ENCODE measurements around the gene FMO3. TPM values are rescaled to one million over a fixed set of nuclear protein-coding genes. Genes with fewer than 3 reads are reported as not detected.

Gene FMO3
- total and polyA plus RNA-seq, 10 donors = 0.20 to 1.0 (median 0.64) TPM; not detected in 5

GRCh38 chr1:171084091-171084490 is 6.6 kb upstream of the FMO3 start:
- H3K27ac ChIP-seq = no peak overlapping the region
- no peak for TF ChIP-seq POLR2A (IDR thresholded peaks at IDR 0.05)
- no peak for TF ChIP-seq POLR2AphosphoS5 (IDR thresholded peaks at IDR 0.05)

GRCh38 chr1:171084870-171085269 is 5.8 kb upstream of the FMO3 start:
- 78 to 87% (median 80%) methylated on average over 2 of the region's 2 CpGs for WGBS, 5 donors
- H3K4me1 ChIP-seq = no peaks in the 10 kb centered on the region

More at GRCh38 chr1:171084091-171084490, 6.6 kb upstream of the FMO3 start:
- Histone ChIP-seq H3K4me1 (no peaks in the 10 kb centered on the region), H3K27me3 (replicated peaks in 1 of 7) (no peaks in the 10 kb centered on the region), H3K36me3 (no peaks in the 10 kb centered on the region), H3K9me3 (no peaks in the 10 kb centered on the region), H3K4me3 (no peak overlapping the region)
- no peak for DNase-seq
- intact Hi-C loops (cut with DNase I; ENCODE audit: low total_unique reads) = loop anchor here (10.0 kb wide), 1 partner anchor 121 kb away; no protein-coding TSS in a partner anchor

GRCh38 chr1:171087896-171088295 is 2.8 kb upstream of the FMO3 start:
- no peak for TF ChIP-seq POLR2AphosphoS5 (IDR thresholded peaks at IDR 0.05)
- no peak for TF ChIP-seq CTCF (IDR thresholded peaks at IDR 0.05 in 8 of 11, conservative IDR thresholded peaks at IDR 0.05 in 3 of 11)
- no peak for TF ChIP-seq POLR2A (IDR thresholded peaks at IDR 0.05)
- intact Hi-C loops (cut with DNase I; ENCODE audit: low total_unique reads) = loop anchor here (10.0 kb wide), 1 partner anchor 117 kb away; no protein-coding TSS in a partner anchor
- H3K4me1 ChIP-seq = no peaks in the 10 kb centered on the region
- no peaks in the 10 kb centered on the region for H3K36me3 ChIP-seq
- no peak overlapping the region for H3K4me3 ChIP-seq
- no peak overlapping the region for H3K27ac ChIP-seq
- H3K27me3 ChIP-seq (replicated peaks in 1 of 7) = no peaks in the 10 kb centered on the region
- DNase-seq = no peak
- H3K9me3 ChIP-seq = no peaks in the 10 kb centered on the region

More at GRCh38 chr1:171084870-171085269, 5.8 kb upstream of the FMO3 start:
- no peaks in the 10 kb centered on the region for H3K27me3 ChIP-seq (replicated peaks in 1 of 7)
- no peak overlapping the region for H3K4me3 ChIP-seq
- DNase-seq = no peak
- no peaks in the 10 kb centered on the region for H3K9me3 ChIP-seq
- TF ChIP-seq POLR2A (IDR thresholded peaks at IDR 0.05) (no peak), CTCF (IDR thresholded peaks at IDR 0.05 in 8 of 11, conservative IDR thresholded peaks at IDR 0.05 in 3 of 11) (no peak), POLR2AphosphoS5 (IDR thresholded peaks at IDR 0.05) (no peak)
- no peak overlapping the region for H3K27ac ChIP-seq
- intact Hi-C loops (cut with DNase I; ENCODE audit: low total_unique reads) = loop anchor here (10.0 kb wide), 1 partner anchor 120 kb away; no protein-coding TSS in a partner anchor
- no peaks in the 10 kb centered on the region for H3K36me3 ChIP-seq

GRCh38 chr1:171103862-171104261 is 13.2 kb downstream of the FMO3 start:
- Histone ChIP-seq H3K9me3 (no peaks in the 10 kb centered on the region), H3K4me1 (no peaks in the 10 kb centered on the region), H3K27ac (no peak overlapping the region), H3K36me3 (no peaks in the 10 kb centered on the region), H3K27me3 (replicated peaks in 1 of 7) (no peaks in the 10 kb centered on the region), H3K4me3 (no peak overlapping the region)
- no peak for TF ChIP-seq CTCF (IDR thresholded peaks at IDR 0.05 in 8 of 11, conservative IDR thresholded peaks at IDR 0.05 in 3 of 11)
- no peak for TF ChIP-seq POLR2A (IDR thresholded peaks at IDR 0.05)
- no peak for TF ChIP-seq POLR2AphosphoS5 (IDR thresholded peaks at IDR 0.05)
- DNase-seq = no peak
- WGBS, 5 donors = 88 to 95% (median 93%) methylated on average over 1 of the region's 1 CpG
- intact Hi-C loops (cut with DNase I; ENCODE audit: low total_unique reads) = no loop called here
